Measurements from ENCODE around the gene CUX1.

CUX1 gene

GRCh38 chr7:102093599-102094315, 276.3 kb downstream of the CUX1 start:
- Mint-ChIP-seq H3K36me3 (ENCODE audit: low read depth) (peaks cover 43% of the 10 kb centered on the region), H3K9me3 (no peaks in the 10 kb centered on the region), H3K4me1 (ENCODE audit: low read depth) (peaks cover 31% of the 10 kb centered on the region), H3K27ac (peak overlapping the region; percentile 28), H3K4me3 (no peak overlapping the region), H3K27me3 (no peaks in the 10 kb centered on the region)
- intact Hi-C loops (cut with micrococcal nuclease): no loop called here

GRCh38 chr7:102094316-102094650, 276.9 kb downstream of the CUX1 start:
- H3K9me3 Mint-ChIP-seq: no peaks in the 10 kb centered on the region
- H3K36me3 Mint-ChIP-seq (ENCODE audit: low read depth): peaks cover 49% of the 10 kb centered on the region
- peaks cover 26% of the 10 kb centered on the region for H3K4me1 Mint-ChIP-seq (ENCODE audit: low read depth)
- H3K27me3 Mint-ChIP-seq: no peaks in the 10 kb centered on the region
- no peak overlapping the region for H3K4me3 Mint-ChIP-seq
- intact Hi-C loops (cut with micrococcal nuclease): no loop called here
- no peak overlapping the region for H3K27ac Mint-ChIP-seq

- no peak overlapping the region for H3K4me3 Mint-ChIP-seq
- H3K27me3 Mint-ChIP-seq: no peaks in the 10 kb centered on the region
- intact Hi-C loops (cut with micrococcal nuclease): no loop called here
- no peaks in the 10 kb centered on the region for H3K9me3 Mint-ChIP-seq
- H3K4me1 Mint-ChIP-seq (ENCODE audit: low read depth): peaks cover 14% of the 10 kb centered on the region
- H3K27ac Mint-ChIP-seq: no peak overlapping the region
- H3K36me3 Mint-ChIP-seq (ENCODE audit: low read depth): peaks cover 57% of the 10 kb centered on the region
Measured at GRCh38 chr7:102095321-102096011, 278.0 kb downstream of the CUX1 start.

GRCh38 chr7:102096012-102096332, 278.5 kb downstream of the CUX1 start:
- peaks cover 14% of the 10 kb centered on the region for H3K4me1 Mint-ChIP-seq (ENCODE audit: low read depth)
- no peaks in the 10 kb centered on the region for H3K27me3 Mint-ChIP-seq
- intact Hi-C loops (cut with micrococcal nuclease): no loop called here

GRCh38 chr7:102096706-102097427, 279.4 kb downstream of the CUX1 start:
- intact Hi-C loops (cut with micrococcal nuclease): no loop called here
- no peaks in the 10 kb centered on the region for H3K27me3 Mint-ChIP-seq
- no peak overlapping the region for H3K4me3 Mint-ChIP-seq
- H3K4me1 Mint-ChIP-seq (ENCODE audit: low read depth): peaks cover 14% of the 10 kb centered on the region
- no peaks in the 10 kb centered on the region for H3K9me3 Mint-ChIP-seq
- no peak overlapping the region for H3K27ac Mint-ChIP-seq
- H3K36me3 Mint-ChIP-seq (ENCODE audit: low read depth): peaks cover 70% of the 10 kb centered on the region

More at GRCh38 chr7:102096012-102096332, 278.5 kb downstream of the CUX1 start:
- H3K9me3 Mint-ChIP-seq: no peaks in the 10 kb centered on the region
- no peak overlapping the region for H3K27ac Mint-ChIP-seq
- H3K4me3 Mint-ChIP-seq: no peak overlapping the region
- H3K36me3 Mint-ChIP-seq (ENCODE audit: low read depth): peaks cover 62% of the 10 kb centered on the region

- H3K27me3 Mint-ChIP-seq: no peaks in the 10 kb centered on the region
- intact Hi-C loops (cut with micrococcal nuclease): no loop called here
- H3K36me3 Mint-ChIP-seq (ENCODE audit: low read depth): peaks cover 70% of the 10 kb centered on the region
- H3K4me3 Mint-ChIP-seq: no peak overlapping the region
- peaks cover 8% of the 10 kb centered on the region for H3K4me1 Mint-ChIP-seq (ENCODE audit: low read depth)
- no peak overlapping the region for H3K27ac Mint-ChIP-seq
- H3K9me3 Mint-ChIP-seq: no peaks in the 10 kb centered on the region
Measured at GRCh38 chr7:102097601-102098161, 280.3 kb downstream of the CUX1 start.

- H3K27ac Mint-ChIP-seq: no peak overlapping the region
- H3K9me3 Mint-ChIP-seq: no peaks in the 10 kb centered on the region
- H3K4me3 Mint-ChIP-seq: no peak overlapping the region
- H3K4me1 Mint-ChIP-seq (ENCODE audit: low read depth): no peaks in the 10 kb centered on the region
- intact Hi-C loops (cut with micrococcal nuclease): no loop called here
- H3K27me3 Mint-ChIP-seq: no peaks in the 10 kb centered on the region
- H3K36me3 Mint-ChIP-seq (ENCODE audit: low read depth): peaks cover 83% of the 10 kb centered on the region
Measured at GRCh38 chr7:102098986-102099385, 281.6 kb downstream of the CUX1 start.

- no peak overlapping the region for H3K27ac Mint-ChIP-seq
Measured at GRCh38 chr7:102099474-102099873, 282.0 kb downstream of the CUX1 start.

GRCh38 chr7:102101111-102101551, 283.7 kb downstream of the CUX1 start:
- H3K4me3 Mint-ChIP-seq: no peak overlapping the region
- no peak overlapping the region for H3K27ac Mint-ChIP-seq
- H3K36me3 Mint-ChIP-seq (ENCODE audit: low read depth): peaks cover 97% of the 10 kb centered on the region
- no peaks in the 10 kb centered on the region for H3K9me3 Mint-ChIP-seq
- H3K4me1 Mint-ChIP-seq (ENCODE audit: low read depth): no peaks in the 10 kb centered on the region
- no peaks in the 10 kb centered on the region for H3K27me3 Mint-ChIP-seq
- intact Hi-C loops (cut with micrococcal nuclease): no loop called here

More at GRCh38 chr7:102099474-102099873, 282.0 kb downstream of the CUX1 start:
- intact Hi-C loops (cut with micrococcal nuclease): no loop called here
- no peaks in the 10 kb centered on the region for H3K4me1 Mint-ChIP-seq (ENCODE audit: low read depth)
- H3K27me3 Mint-ChIP-seq: no peaks in the 10 kb centered on the region
- no peak overlapping the region for H3K4me3 Mint-ChIP-seq
- H3K36me3 Mint-ChIP-seq (ENCODE audit: low read depth): peaks cover 88% of the 10 kb centered on the region
- H3K9me3 Mint-ChIP-seq: no peaks in the 10 kb centered on the region

- Mint-ChIP-seq H3K4me3 (no peak overlapping the region), H3K27ac (no peak overlapping the region), H3K9me3 (no peaks in the 10 kb centered on the region), H3K4me1 (ENCODE audit: low read depth) (no peaks in the 10 kb centered on the region), H3K36me3 (ENCODE audit: low read depth) (peaks cover 97% of the 10 kb centered on the region), H3K27me3 (no peaks in the 10 kb centered on the region)
- intact Hi-C loops (cut with micrococcal nuclease): no loop called here
Measured at GRCh38 chr7:102101926-102102325, 284.5 kb downstream of the CUX1 start.

- peaks cover 96% of the 10 kb centered on the region for H3K36me3 Mint-ChIP-seq (ENCODE audit: low read depth)
- intact Hi-C loops (cut with micrococcal nuclease): no loop called here
Measured at GRCh38 chr7:102103027-102103372, 285.6 kb downstream of the CUX1 start.

DNA sequence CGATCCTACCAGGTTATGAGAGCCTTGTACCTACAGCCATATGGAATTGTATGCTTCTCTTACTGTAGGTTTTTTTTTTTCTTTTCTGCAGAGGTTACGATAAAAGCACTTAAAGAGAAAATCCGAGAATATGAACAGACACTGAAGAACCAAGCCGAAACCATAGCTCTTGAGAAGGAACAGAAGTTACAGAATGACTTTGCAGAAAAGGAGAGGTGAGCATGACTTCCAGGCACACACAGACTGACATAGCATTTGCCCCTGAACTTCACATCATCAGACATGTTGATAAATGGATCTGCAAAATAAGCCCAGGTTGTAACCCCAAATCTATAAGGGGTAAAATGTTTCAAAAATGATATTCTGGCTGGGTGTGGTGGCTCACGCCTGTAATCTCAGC, 286.8 kb downstream of the CUX1 start:
- H3K27ac Mint-ChIP-seq: no peak overlapping the region

More at GRCh38 chr7:102103027-102103372, 285.6 kb downstream of the CUX1 start:
- Mint-ChIP-seq H3K4me1 (ENCODE audit: low read depth) (no peaks in the 10 kb centered on the region), H3K27me3 (no peaks in the 10 kb centered on the region), H3K9me3 (no peaks in the 10 kb centered on the region), H3K4me3 (no peak overlapping the region), H3K27ac (no peak overlapping the region)

DNA sequence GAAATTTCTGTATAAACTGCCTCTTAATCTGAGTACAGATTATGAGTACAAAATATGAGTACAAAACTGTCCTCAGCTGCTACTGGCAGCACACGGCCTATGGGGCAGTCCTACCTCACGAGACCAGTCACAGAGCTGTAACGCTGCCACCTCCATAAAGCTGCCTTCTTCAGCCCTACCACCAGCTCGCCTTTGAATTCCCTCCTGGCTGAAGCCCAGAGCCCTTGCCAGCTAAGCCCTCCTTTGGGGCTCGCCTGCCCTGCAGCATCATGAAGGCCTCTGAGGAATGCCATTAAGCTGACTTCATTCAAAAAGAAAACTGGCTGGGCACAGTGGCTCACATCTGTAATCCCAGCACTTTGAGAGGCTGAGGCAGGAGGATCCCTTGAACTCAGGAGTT, 289.2 kb downstream of the CUX1 start:
- no peak overlapping the region for H3K27ac Mint-ChIP-seq
- H3K27me3 Mint-ChIP-seq: no peaks in the 10 kb centered on the region
- H3K9me3 Mint-ChIP-seq: no peaks in the 10 kb centered on the region
- no peaks in the 10 kb centered on the region for H3K4me1 Mint-ChIP-seq (ENCODE audit: low read depth)
- no peak overlapping the region for H3K4me3 Mint-ChIP-seq
- intact Hi-C loops (cut with micrococcal nuclease): no loop called here
- peaks cover 74% of the 10 kb centered on the region for H3K36me3 Mint-ChIP-seq (ENCODE audit: low read depth)

More for the DNA sequence above, 286.8 kb downstream of the CUX1 start:
- intact Hi-C loops (cut with micrococcal nuclease): no loop called here
- Mint-ChIP-seq H3K4me3 (no peak overlapping the region), H3K4me1 (ENCODE audit: low read depth) (no peaks in the 10 kb centered on the region), H3K9me3 (no peaks in the 10 kb centered on the region), H3K27me3 (no peaks in the 10 kb centered on the region), H3K36me3 (ENCODE audit: low read depth) (peaks cover 89% of the 10 kb centered on the region)

- no peaks in the 10 kb centered on the region for H3K9me3 Mint-ChIP-seq
- H3K27ac Mint-ChIP-seq: no peak overlapping the region
- intact Hi-C loops (cut with micrococcal nuclease): no loop called here
- no peaks in the 10 kb centered on the region for H3K27me3 Mint-ChIP-seq
- peaks cover 74% of the 10 kb centered on the region for H3K36me3 Mint-ChIP-seq (ENCODE audit: low read depth)
- no peak overlapping the region for H3K4me3 Mint-ChIP-seq
- no peaks in the 10 kb centered on the region for H3K4me1 Mint-ChIP-seq (ENCODE audit: low read depth)
Measured at GRCh38 chr7:102107474-102108104, 290.2 kb downstream of the CUX1 start.
